ENCODE data around the gene KAZALD1.
A peak's percentile ranks its signal among the peaks of the same experiment; 100 is the strongest.

KAZALD1 gene

GRCh38 chr10:101095550-101096213, 33.9 kb downstream of the KAZALD1 start:
- peak; percentile 59 for DNase-seq

- DNase-seq: no peak
Measured at GRCh38 chr10:101096378-101096777, 34.6 kb downstream of the KAZALD1 start.

- no peak for DNase-seq
Measured at GRCh38 chr10:101097881-101098280, 36.1 kb downstream of the KAZALD1 start.

DNA sequence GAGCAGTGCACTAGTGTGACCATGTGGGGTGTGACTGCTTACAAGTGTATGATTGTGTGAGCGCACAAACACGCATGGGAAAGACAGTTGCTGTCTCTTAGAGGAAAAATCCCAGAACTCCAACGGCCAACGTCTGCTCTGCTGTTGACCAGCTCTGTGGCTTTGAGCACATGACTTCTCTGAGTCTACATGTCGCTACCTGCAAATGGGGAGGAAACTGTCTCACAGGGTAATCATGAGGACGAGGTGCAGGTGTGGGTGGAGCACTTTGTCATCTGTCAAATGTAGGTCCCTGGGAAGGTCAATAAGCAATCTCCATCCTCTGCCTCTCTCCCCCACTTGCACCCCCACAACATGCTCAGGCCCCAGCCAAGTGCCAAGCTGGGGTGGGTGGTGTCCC, 38.1 kb downstream of the KAZALD1 start:
- DNase-seq: no peak

- DNase-seq: no peak
Measured at GRCh38 chr10:101101372-101101881, 39.6 kb downstream of the KAZALD1 start.

GRCh38 chr10:101103430-101103829, 41.6 kb downstream of the KAZALD1 start:
- DNase-seq: no peak

GRCh38 chr10:101106351-101106750, 44.6 kb downstream of the KAZALD1 start:
- DNase-seq: no peak

DNA sequence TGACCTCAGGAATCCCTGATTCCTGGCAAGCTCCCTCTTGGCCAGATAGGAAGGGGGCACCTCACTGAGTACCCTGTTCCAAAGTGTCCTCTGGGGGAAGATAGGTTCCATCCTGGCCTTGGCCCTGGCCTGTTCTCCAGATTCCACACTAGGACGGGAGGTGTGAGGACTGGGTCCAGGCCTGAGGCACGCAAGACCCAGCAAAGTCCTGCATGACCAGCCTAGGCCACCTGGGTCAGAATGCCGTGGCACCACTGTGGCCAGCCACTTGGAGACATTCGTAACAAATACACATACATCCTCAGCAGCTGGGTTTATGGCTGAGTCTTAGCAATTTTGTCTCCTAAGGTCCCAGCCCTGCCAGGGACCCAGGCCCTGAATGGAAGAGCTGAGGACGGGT, 46.0 kb downstream of the KAZALD1 start:
- DNase-seq: no peak

DNA sequence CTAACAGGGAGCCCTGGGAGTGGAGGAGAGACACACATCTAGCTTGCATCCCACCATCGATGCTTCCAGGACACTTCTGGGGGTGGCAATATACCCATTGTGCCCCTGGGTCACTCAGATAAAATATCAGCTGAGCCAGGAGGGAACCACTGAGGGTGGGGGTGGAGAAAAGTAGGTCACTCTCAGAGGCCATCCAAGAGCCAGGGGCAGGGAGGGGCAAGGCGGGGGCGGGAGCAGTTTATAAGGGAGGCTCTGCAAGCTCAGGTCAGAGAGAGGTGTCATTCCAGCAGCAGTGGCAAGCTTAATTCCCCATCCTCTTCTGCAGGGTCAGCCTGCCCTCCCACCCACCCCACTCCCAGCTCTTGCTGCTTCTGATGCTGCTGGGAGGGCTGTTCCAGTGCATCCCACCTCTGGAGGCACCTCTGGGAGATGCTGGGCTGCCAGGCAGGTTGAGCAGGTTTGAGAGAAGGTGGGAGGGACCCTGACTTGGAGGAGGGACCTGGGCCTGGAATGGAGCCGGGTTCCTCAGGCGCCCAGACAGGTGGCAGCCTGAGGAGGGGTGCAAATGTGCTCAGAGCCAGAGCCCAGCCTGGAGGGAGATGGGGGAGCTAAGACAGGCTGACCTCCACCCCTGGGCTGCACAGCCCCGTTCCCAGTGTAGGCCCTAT, 49.2 kb downstream of the KAZALD1 start:
- DNase-seq: no peak

GRCh38 chr10:101111547-101111946, 49.8 kb downstream of the KAZALD1 start:
- DNase-seq: no peak

DNA sequence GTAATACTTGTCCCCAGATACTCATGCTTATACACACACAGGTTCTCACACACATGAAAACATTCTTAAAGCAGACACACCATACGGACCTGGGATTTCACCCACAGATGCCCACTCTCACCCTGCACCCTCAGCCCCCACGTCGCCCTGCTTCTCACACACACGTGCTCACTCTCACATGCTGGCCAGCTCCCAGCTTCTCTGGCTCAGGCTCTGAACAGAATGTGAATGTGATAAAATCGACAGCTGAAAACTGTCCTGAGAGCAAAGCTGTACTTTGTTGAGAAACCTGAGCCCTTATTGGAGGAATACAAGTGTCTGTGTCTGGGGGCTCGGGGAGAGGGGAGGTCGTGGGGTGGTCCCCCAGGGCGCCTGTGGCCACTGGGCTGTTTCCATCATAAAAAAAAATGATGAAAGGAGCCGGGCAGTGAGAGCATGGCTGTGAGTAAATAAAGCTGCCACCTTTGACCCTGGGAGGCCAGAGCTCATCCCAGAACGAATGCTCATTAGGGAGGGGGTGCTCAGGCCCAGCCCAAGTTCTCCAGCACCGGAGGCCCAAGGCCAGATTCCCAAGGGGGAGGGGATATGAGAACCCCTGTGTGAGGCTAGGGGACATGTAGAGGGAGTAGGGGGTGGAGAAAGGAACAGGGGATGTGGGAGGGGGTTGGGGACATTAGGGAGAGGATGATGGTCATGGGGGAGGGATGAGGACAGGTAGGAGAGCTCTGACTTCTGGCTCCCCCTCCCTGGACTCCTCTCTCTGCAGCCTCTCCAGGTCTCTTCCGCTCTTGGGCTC, 51.2 kb downstream of the KAZALD1 start:
- no peak for DNase-seq

GRCh38 chr10:101113890-101114403, 52.2 kb downstream of the KAZALD1 start:
- DNase-seq: no peak

GRCh38 chr10:101114646-101115045, 52.9 kb downstream of the KAZALD1 start:
- no peak for DNase-seq
